K562 (cell line): ENCODE data around the gene TAS1R3. TPM values are rescaled to one million over a fixed set of nuclear protein-coding genes. Genes with fewer than 3 reads are reported as not detected.
A peak's percentile ranks its signal among the peaks of the same experiment; 100 is the strongest.

Experiments used
- ARID2 ChIP-seq: fragments of 450-650 bp; IDR thresholded peaks from 2 replicates; pipeline ENCODE4 v1.6.1; 2017; ENCODE audit warnings: antibody characterized with exemption, mild to moderate bottlenecking
- BMI1 ChIP-seq: fragments of 150-350 bp; IDR thresholded peaks from 2 replicates; pipeline ENCODE4 v1.6.1; 2014; ENCODE audit warnings: low read length
- CBFA2T2 ChIP-seq: fragments of 450-650 bp; conservative IDR thresholded peaks from 2 replicates; pipeline ENCODE4 v1.6.1; 2017; ENCODE audit warnings: mild to moderate bottlenecking
- CEBPB ChIP-seq: fragments of 450-650 bp; IDR thresholded peaks from 2 replicates; pipeline ENCODE4 v1.6.1; 2016; ENCODE audit warnings: missing genetic modification characterization, missing compliant biosample characterization
- ELF1 ChIP-seq: fragments of 200-800 bp; sonication (Bioruptor generic); IDR thresholded peaks from 2 replicates; pipeline ENCODE4 v1.6.1; 2016; ENCODE audit warnings: missing genetic modification characterization, missing compliant biosample characterization
- ESRRA ChIP-seq: fragments of 450-650 bp; IDR thresholded peaks from 2 replicates; pipeline ENCODE4 v1.6.1; 2014; ENCODE audit warnings: low read depth, mild to moderate bottlenecking, moderate library complexity, borderline replicate concordance
- HES1 ChIP-seq: fragments of 450-650 bp; IDR thresholded peaks from 2 replicates; pipeline ENCODE4 v1.6.1; 2016; ENCODE audit warnings: low read depth, mild to moderate bottlenecking, moderate library complexity
- KLF13 ChIP-seq: fragments of 450-650 bp; IDR thresholded peaks from 2 replicates; pipeline ENCODE4 v1.6.1; 2016; ENCODE audit warnings: missing genetic modification characterization, low read depth, mild to moderate bottlenecking, missing compliant biosample characterization, moderate library complexity, borderline replicate concordance
- LEF1 ChIP-seq: fragments of 450-650 bp; IDR thresholded peaks from 2 replicates; pipeline ENCODE4 v1.6.1; 2016; ENCODE audit warnings: mild to moderate bottlenecking
- NELFE ChIP-seq: IDR thresholded peaks from 2 replicates; pipeline ENCODE4 v1.6.1; 2011; ENCODE audit warnings: mild to moderate bottlenecking; ENCODE audit not compliant: insufficient read depth, insufficient read length
- PHB2 ChIP-seq: fragments of 450-650 bp; IDR thresholded peaks from 2 replicates; pipeline ENCODE4 v1.6.1; 2017; ENCODE audit warnings: low read depth
- POLR2AphosphoS2 ChIP-seq: IDR thresholded peaks from 2 replicates; pipeline ENCODE4 v1.6.1; 2012; ENCODE audit warnings: low read length, improper control_type of control experiment
- RBBP5 ChIP-seq: fragments of 200-600 bp; sonication (generic); IDR thresholded peaks from 2 replicates; pipeline ENCODE4 v1.6.1; 2012; ENCODE audit warnings: borderline replicate concordance, mild to moderate bottlenecking, low read length, control low read depth, inconsistent platforms; ENCODE audit not compliant: insufficient read depth, poor library complexity, severe bottlenecking
- SETDB1 ChIP-seq: IDR thresholded peaks from one replicate; pipeline ENCODE4 v1.6.1; 2012; ENCODE audit warnings: low read length, control low read depth, inconsistent platforms
- SIN3A ChIP-seq, 2 experiments: fragments of 150-350 bp in 1 of 2; IDR thresholded peaks; 2 replicates each; pipeline ENCODE4 v1.6.1; 2011 to 2016; ENCODE audit warnings: borderline replicate concordance in 2 of 2, low read depth in 2 of 2, low read length in 2 of 2, mild to moderate bottlenecking in 2 of 2, moderate library complexity in 2 of 2; ENCODE audit not compliant: control insufficient read depth in 1 of 2
- UBTF ChIP-seq, 2 experiments: IDR thresholded peaks; 2 replicates each; pipeline ENCODE4 v1.6.1; 2012; ENCODE audit warnings: improper control_type of control experiment in 2 of 2, low read depth in 2 of 2, low read length in 2 of 2, borderline replicate concordance in 1 of 2
- XRCC5 ChIP-seq: fragments of 200-400 bp; formaldehyde crosslinking; IDR thresholded peaks from 2 replicates; pipeline ENCODE4 v1.6.1; 2017; ENCODE audit warnings: low read depth, mild to moderate bottlenecking, low read length
- ZNF165 ChIP-seq: fragments of 250-450 bp; sonication (Bioruptor Pico); IDR thresholded peaks from 2 replicates; pipeline ENCODE4 v1.4.0; 2020; ENCODE audit warnings: borderline replicate concordance
- polyA plus RNA-seq, 8 experiments: library from polyadenylated mRNA; depleted of rRNA in 4 of 8; stranded (reverse) in 5 of 8; unstranded in 3 of 8; fragments of >200 nt; fragmentation: Nextera tagmentation in 2 of 8; fragmentation: Illumina TruSeq in 1 of 8; extraction: Ambion mirVana in 2 of 8; extraction: Trizol in 1 of 8; gene quantifications; 2 replicates each; pipeline versions ENCODE4 v1.2.1 to v1.2.3, GENCODE V29; 2011 to 2014; ENCODE audit warnings: inconsistent platforms in 1 of 8, missing spikeins in 1 of 8
- total RNA-seq, 7 experiments: library from RNA; depleted of rRNA in 6 of 7; stranded (reverse); fragments of >200 nt in 6 of 7; fragmentation: Illumina TruSeq in 2 of 7; extraction: Trizol in 2 of 7; gene quantifications; 2 replicates each; pipeline versions ENCODE4 v1.2.1 to v1.2.3, GENCODE V29; 2011 to 2021; ENCODE audit warnings: low replicate concordance in 1 of 7
- TF ChIP-seq, protein P1 (sequence below): sonication (generic); formaldehyde crosslinking; IDR thresholded peaks from 2 replicates; pipeline ENCODE4 v1.9.0; 2022; ENCODE audit warnings: mild to moderate bottlenecking, missing genetic modification reagents
- TF ChIP-seq, protein P2 (sequence below): sonication (generic); formaldehyde crosslinking; IDR thresholded peaks from 2 replicates; pipeline ENCODE4 v1.8.1; 2023; ENCODE audit warnings: missing genetic modification reagents, mild to moderate bottlenecking, borderline replicate concordance

Gene TAS1R3
- total and polyA plus RNA-seq, 9 of the 15 experiments (the other 6 are each of a cell fraction or from before 2014, with no cell fraction given): 0.07 to 0.13 TPM; not detected in 7

DNA sequence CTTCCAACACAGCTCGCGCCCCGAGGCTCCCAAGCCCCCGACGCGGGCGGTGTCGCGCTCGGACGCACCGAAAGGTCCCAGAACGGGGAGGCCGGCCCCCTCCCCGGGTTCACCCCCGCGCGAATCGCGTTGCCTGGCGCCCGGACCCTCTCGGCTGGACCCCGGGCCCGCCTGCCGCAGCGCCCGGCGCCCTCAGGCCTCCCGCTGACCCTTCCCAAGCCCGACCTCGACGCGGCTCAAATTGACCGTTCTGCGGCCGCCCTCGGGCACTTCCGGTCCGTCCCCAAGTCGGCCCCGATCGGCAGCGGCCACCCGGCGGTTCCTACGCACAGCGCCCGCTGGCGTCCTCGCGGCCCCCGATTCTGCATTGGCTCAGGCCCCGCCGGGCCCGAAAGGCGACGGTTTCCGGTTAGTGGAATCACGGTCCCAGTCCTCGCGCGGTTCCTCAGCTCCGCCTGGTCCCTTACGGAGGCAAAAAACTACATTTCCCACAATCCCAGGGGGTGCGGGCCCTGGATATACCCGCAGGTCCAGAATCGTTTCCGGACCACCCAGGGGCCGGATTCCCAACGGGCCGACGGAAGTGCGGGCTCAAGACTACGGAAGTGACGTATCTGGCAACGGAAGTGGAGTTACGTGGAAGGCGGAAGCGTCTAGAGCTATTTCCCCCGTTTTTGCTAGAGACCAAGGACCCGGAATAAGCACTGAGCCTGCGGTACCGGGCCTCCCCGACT is 44.0 kb downstream of the TAS1R3 start, which contains the start of gene AURKAIP1 (continued):
- TF ChIP-seq, protein P1, sequence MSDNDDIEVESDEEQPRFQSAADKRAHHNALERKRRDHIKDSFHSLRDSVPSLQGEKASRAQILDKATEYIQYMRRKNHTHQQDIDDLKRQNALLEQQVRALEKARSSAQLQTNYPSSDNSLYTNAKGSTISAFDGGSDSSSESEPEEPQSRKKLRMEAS (CRISPR knock-in tag): peak; percentile 80
- no peak for TF ChIP-seq ARID2
- peak; percentile 100 for TF ChIP-seq UBTF (IDR thresholded peaks at IDR 0.05; ENCODE audit: borderline replicate concordance in 1 of 2, low read depth in 2 of 2, low read length in 2 of 2)
- TF ChIP-seq, protein P2, sequence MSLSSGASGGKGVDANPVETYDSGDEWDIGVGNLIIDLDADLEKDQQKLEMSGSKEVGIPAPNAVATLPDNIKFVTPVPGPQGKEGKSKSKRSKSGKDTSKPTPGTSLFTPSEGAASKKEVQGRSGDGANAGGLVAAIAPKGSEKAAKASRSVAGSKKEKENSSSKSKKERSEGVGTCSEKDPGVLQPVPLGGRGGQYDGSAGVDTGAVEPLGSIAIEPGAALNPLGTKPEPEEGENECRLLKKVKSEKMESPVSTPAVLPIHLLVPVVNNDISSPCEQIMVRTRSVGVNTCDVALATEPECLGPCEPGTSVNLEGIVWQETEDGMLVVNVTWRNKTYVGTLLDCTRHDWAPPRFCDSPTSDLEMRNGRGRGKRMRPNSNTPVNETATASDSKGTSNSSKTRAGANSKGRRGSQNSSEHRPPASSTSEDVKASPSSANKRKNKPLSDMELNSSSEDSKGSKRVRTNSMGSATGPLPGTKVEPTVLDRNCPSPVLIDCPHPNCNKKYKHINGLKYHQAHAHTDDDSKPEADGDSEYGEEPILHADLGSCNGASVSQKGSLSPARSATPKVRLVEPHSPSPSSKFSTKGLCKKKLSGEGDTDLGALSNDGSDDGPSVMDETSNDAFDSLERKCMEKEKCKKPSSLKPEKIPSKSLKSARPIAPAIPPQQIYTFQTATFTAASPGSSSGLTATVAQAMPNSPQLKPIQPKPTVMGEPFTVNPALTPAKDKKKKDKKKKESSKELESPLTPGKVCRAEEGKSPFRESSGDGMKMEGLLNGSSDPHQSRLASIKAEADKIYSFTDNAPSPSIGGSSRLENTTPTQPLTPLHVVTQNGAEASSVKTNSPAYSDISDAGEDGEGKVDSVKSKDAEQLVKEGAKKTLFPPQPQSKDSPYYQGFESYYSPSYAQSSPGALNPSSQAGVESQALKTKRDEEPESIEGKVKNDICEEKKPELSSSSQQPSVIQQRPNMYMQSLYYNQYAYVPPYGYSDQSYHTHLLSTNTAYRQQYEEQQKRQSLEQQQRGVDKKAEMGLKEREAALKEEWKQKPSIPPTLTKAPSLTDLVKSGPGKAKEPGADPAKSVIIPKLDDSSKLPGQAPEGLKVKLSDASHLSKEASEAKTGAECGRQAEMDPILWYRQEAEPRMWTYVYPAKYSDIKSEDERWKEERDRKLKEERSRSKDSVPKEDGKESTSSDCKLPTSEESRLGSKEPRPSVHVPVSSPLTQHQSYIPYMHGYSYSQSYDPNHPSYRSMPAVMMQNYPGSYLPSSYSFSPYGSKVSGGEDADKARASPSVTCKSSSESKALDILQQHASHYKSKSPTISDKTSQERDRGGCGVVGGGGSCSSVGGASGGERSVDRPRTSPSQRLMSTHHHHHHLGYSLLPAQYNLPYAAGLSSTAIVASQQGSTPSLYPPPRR (CRISPR knock-in tag): peak; percentile 90
- TF ChIP-seq PHB2: no peak
- TF ChIP-seq NELFE: no peak
- TF ChIP-seq ELF1 (tag): peak; percentile 98
- peak; percentile 74 to 84; a peak in 3 of 4 replicates for TF ChIP-seq SIN3A (IDR thresholded peaks at IDR 0.05; ENCODE audit: borderline replicate concordance in 2 of 2, control insufficient read depth in 1 of 2, low read depth in 2 of 2, low read length in 2 of 2)
- peak; percentile 97 for TF ChIP-seq ESRRA
- peak; percentile 29; the same call in 1 of the 2 replicates for TF ChIP-seq BMI1
- TF ChIP-seq CEBPB (tag): no peak
- TF ChIP-seq ZNF165 (CRISPR knock-in tag): peak; percentile 88
- TF ChIP-seq RBBP5: peak; percentile 100
- TF ChIP-seq POLR2AphosphoS2: peak; percentile 48; the same call in 1 of the 2 replicates
- peak; percentile 94 for TF ChIP-seq KLF13
- no peak for TF ChIP-seq SETDB1
- peak; percentile 99 for TF ChIP-seq XRCC5
- peak; percentile 23; the same call in 1 of the 2 replicates for TF ChIP-seq LEF1
- TF ChIP-seq HES1: no peak
- no peak for TF ChIP-seq CBFA2T2
